GM18867 (cell line): ENCODE data around the gene GIMAP4.
"Not testable (repeated sequence)": the region's sequence is repeated elsewhere in the genome, so short reads cannot be mapped to it uniquely, and the experiment has no call there.

Experiments used
- ATAC-seq: cut with Tn5 transposase; IDR thresholded peaks from one replicate; pipeline ENCODE4 v1.9.1; 2021; ENCODE audit warnings: mild to moderate bottlenecking, moderate library complexity; ENCODE audit not compliant: unreplicated experiment

GIMAP4 gene

GRCh38 chr7:150567169-150567568 lies at the start of gene GIMAP4:
TSS of gene GIMAP4 (plus strand) at chr7:150567390. CDS start at chr7:150569902, 2,512 bp downstream.
- no peak for ATAC-seq

- no peak for ATAC-seq
Measured at GRCh38 chr7:150519310-150519709, 47.9 kb upstream of the GIMAP4 start.

GRCh38 chr7:150520145-150520544 lies 47.0 kb upstream of the GIMAP4 start:
- no peak for ATAC-seq

DNA sequence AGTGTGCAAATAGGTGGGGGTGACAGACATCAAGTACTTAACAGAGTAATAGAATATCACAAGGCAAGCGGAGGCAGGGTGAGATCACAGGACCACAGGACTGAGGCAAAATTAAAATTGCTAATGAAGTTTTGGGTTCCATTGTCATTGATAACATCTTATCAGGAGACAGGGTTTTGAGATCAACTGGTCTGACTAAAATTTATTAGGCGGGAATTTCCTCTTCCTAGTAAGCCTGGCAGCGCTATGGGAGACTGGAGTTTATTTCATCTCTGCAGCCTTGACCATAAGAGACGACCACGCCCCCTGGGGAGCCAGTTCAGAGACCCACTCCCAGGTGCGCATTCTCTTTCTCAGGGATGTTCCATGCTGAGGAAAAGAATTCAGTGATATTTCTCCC lies 44.3 kb upstream of the GIMAP4 start:
- not testable (repeated sequence) for ATAC-seq

- ATAC-seq: no peak
Measured at GRCh38 chr7:150524018-150524417, 43.2 kb upstream of the GIMAP4 start.

GRCh38 chr7:150531704-150532103 lies 35.5 kb upstream of the GIMAP4 start:
- no peak for ATAC-seq

DNA sequence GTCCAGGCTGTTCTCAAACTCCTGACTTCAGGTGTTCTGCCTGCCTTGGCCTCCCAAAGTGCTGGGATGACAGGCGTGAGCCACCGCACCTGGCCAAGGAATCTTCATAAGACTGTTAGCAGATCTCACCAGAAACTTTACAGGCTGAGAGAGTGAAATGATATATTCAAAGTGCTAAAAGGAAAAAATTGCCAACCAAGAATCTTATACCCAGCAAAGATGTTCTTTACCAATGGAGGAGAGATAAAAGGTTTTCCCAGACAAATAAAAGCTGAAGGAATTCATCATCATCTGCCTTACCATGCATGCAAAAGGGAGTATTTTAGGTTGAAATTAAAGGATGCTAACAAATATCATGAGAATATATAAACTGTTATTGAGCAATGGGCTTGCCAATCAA lies 28.9 kb upstream of the GIMAP4 start:
- no peak for ATAC-seq

GRCh38 chr7:150553163-150553562 lies 14.0 kb upstream of the GIMAP4 start:
- no peak for ATAC-seq

GRCh38 chr7:150556521-150557138 lies 10.6 kb upstream of the GIMAP4 start:
- no peak for ATAC-seq

GRCh38 chr7:150560486-150560885 lies 6.7 kb upstream of the GIMAP4 start:
- no peak for ATAC-seq

DNA sequence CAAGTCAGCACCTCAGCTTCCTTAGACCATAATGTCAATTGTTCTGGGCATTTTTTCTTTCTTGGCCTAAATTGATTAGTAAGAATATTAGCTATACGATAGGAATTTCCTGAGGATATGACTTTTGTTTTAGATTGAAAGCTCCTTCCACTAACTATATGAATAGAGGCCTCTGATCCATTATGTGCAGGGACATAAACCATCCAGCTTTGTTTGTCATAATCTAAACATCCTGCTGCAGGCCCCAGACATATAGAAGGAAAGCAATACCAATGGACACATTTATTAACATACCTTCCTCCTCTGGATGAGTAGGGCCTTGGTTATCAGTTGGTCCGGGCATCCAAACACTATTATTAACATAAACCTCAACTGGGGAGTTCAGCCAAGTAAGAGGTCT lies 4.3 kb upstream of the GIMAP4 start:
- no peak for ATAC-seq

GRCh38 chr7:150564006-150564405 lies 3.2 kb upstream of the GIMAP4 start:
- ATAC-seq: no peak

GRCh38 chr7:150564566-150564965 lies 2.6 kb upstream of the GIMAP4 start:
- no peak for ATAC-seq

DNA sequence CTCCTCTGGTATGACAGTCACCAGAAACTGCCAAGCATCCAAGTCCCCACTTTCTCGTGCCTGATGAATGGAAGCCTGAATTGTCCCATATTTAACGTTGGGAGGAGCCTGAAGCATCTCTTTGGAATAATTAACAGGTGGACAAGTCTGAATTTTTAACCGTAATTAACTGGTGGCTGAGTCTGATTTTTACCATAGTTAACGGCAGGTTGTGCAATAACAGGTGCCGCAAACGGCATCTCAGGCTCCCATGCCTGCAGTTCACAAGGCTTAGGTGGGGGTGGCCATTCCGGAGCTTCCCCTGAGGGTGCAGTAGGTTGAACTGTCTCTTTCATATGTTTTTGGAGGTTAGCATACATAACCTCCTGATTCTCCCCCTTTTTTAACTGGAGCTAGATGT lies 2.0 kb upstream of the GIMAP4 start:
- no peak for ATAC-seq

DNA sequence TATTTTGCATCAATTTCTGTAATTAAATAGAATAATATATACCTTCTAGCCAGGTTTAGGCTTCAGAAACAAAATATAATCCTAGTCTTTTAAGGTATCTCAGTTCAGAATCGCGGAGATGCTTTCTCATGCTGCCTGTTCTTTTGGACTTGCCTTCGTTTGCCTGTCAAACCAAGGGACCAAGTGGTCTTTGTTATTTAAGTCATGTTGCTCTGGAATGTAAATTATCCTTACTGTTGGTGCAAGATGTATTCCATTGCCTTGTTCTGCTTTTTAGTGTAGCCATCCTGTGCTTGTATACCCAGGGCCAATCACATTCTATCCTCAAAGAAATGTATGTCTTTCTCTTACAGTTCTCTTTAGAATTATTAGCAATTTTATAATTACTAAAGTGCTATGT lies 1.1 kb upstream of the GIMAP4 start:
- no peak for ATAC-seq

GRCh38 chr7:150566572-150566971 lies 618 bp upstream of the GIMAP4 start:
- ATAC-seq: no peak

DNA sequence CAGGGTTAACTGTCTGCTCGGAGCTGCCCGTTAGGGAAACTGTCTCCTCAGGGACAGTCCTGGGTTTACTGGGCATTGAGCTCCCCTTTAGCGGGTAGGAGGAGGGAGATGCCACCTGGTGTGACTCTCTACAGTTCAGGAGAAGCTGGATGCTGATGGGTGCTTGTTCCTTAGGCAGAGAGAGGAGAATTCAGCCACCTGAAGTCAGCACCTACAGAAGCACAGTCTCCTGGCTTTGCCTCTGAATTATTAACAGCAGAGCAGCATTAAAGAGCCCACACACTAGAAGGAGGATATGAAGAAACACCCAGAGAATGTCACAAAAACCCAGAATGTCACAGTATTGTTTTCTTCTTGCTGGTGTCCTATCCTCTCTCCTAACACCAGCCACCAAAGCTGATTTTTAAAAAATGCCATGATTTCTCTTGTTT lies 696 bp downstream of the GIMAP4 start:
- no peak for ATAC-seq

DNA sequence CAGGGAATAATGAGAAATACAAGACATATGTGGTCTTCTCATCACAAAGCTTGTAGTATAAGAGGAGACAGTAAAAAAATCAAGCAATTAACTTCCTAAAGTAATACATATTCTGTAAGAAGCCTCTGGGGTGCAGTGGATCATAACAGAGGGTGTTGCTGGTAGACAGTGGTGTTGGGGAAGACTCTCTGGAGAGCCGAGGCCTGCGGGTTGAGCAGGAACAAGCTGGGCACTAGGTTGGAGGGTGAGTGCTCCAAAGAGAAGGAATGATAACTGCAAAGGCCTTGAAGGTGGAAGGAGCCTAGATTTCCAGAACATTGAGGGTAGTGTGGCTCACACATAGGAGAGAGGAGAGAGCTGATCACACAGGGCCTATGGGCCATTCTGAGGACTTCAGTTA lies 1.5 kb downstream of the GIMAP4 start:
- no peak for ATAC-seq

DNA sequence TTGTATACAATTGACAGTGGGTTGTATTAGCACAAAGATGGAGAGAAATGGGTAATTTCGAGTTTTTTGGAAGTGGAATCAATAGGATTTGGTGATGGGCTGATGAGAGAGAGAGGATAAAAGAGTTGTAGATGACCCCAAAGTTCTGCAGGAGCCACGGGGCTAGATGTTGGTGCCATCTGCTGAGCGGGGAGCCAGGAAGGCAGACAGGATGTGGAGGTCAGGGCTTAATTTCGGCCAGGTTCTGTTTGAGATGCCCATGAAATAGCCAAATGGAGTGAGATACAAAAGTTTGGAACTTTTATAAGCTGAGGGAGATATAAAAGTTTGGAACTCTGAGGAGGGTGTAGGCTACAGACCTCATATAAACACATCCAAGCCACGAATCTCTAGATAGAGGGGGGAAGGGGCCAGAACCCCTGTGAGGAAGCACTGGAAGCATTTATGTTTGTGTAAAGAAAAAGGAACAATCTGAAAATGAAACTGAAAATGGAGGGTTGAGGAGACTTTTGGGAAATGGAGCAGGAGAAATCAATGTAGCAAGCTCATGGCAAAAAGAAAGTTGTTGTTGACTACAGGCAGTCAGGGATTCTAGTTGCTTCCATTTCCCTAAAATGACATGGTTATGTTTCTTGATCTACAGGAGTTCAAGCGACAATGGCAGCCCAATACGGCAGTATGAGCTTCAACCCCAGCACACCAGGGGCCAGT lies 2.2 kb downstream of the GIMAP4 start:
- no peak for ATAC-seq

GRCh38 chr7:150570556-150571465 lies 3.6 kb downstream of the GIMAP4 start:
- no peak for ATAC-seq

- ATAC-seq: no peak
Measured at GRCh38 chr7:150572496-150572895, 5.3 kb downstream of the GIMAP4 start.
